PFSK-1 (cell line): ENCODE data around the gene ADAM17.

Experiments
- FOXP2 ChIP-seq: optimal IDR thresholded peaks from 2 replicates; pipeline ENCODE3; 2011; ENCODE audit warnings: borderline replicate concordance, control low read depth, inconsistent platforms; ENCODE audit not compliant: insufficient read depth; ENCODE audit errors: extremely low read length, extremely low read depth
- POLR2AphosphoS5 ChIP-seq: IDR thresholded peaks from 2 replicates; pipeline ENCODE4 v1.6.1; 2012; ENCODE audit warnings: low read depth, mild to moderate bottlenecking, control low read depth, low read length, moderate library complexity
- SIN3A ChIP-seq: IDR thresholded peaks from 2 replicates; pipeline ENCODE4 v1.6.1; 2012; ENCODE audit warnings: mild to moderate bottlenecking, low read length, moderate library complexity, borderline replicate concordance; ENCODE audit not compliant: insufficient read depth
- TAF1 ChIP-seq: IDR thresholded peaks from 2 replicates; pipeline ENCODE4 v1.6.1; 2012; ENCODE audit warnings: low read length, control low read depth, borderline replicate concordance; ENCODE audit not compliant: insufficient read depth
- TF ChIP-seq, protein P1 (sequence below), 2 experiments: IDR thresholded peaks; 2 replicates each; pipeline versions ENCODE4 v1.6.1 to v1.8.0; 2011 to 2012; ENCODE audit warnings: low read depth in 2 of 2, low read length in 2 of 2, control low read depth in 1 of 2, inconsistent platforms in 1 of 2, mild to moderate bottlenecking in 1 of 2, moderate library complexity in 1 of 2; ENCODE audit not compliant: insufficient read depth in 1 of 2

- TF ChIP-seq POLR2AphosphoS5 (no peak), SIN3A (no peak), TAF1 (no peak), FOXP2 (no peak)
- TF ChIP-seq, protein P1, sequence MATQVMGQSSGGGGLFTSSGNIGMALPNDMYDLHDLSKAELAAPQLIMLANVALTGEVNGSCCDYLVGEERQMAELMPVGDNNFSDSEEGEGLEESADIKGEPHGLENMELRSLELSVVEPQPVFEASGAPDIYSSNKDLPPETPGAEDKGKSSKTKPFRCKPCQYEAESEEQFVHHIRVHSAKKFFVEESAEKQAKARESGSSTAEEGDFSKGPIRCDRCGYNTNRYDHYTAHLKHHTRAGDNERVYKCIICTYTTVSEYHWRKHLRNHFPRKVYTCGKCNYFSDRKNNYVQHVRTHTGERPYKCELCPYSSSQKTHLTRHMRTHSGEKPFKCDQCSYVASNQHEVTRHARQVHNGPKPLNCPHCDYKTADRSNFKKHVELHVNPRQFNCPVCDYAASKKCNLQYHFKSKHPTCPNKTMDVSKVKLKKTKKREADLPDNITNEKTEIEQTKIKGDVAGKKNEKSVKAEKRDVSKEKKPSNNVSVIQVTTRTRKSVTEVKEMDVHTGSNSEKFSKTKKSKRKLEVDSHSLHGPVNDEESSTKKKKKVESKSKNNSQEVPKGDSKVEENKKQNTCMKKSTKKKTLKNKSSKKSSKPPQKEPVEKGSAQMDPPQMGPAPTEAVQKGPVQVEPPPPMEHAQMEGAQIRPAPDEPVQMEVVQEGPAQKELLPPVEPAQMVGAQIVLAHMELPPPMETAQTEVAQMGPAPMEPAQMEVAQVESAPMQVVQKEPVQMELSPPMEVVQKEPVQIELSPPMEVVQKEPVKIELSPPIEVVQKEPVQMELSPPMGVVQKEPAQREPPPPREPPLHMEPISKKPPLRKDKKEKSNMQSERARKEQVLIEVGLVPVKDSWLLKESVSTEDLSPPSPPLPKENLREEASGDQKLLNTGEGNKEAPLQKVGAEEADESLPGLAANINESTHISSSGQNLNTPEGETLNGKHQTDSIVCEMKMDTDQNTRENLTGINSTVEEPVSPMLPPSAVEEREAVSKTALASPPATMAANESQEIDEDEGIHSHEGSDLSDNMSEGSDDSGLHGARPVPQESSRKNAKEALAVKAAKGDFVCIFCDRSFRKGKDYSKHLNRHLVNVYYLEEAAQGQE (IDR thresholded peaks at IDR 0.05; ENCODE audit: insufficient read depth in 1 of 2, low read depth in 2 of 2, low read length in 2 of 2): no peak
Observed at GRCh38 chr2:9518163-9518562, 37.5 kb downstream of the ADAM17 start.
